Measurements from ENCODE around the gene GABRQ.
"Not testable (repeated sequence)": the region's sequence is repeated elsewhere in the genome, so short reads cannot be mapped to it uniquely, and the experiment has no call there.

GABRQ gene

GRCh38 chrX:152663086-152663485 lies 25.4 kb downstream of the GABRQ start:
- no peak for DNase-seq

DNA sequence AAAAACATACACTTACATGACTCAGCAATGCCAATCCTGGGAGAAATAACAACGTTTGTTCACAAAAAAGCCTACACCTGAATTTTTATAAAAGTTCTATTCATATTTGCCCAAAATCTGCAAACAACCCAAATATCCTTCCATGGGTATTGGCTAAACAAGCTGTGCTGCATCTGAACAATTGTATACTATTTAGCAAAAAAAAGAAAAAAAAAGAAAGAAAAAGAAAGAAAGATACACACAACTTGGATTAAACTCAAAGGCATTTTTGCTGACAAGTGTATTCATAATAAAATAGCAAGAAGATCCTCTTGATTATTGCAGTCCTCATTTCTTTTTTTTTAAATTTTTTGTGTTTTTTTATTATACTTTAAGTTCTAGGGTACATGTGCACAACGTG lies 36.4 kb downstream of the GABRQ start:
- no peak for DNase-seq

- not testable (repeated sequence) for DNase-seq
Measured at GRCh38 chrX:152674652-152675051, 37.0 kb downstream of the GABRQ start.

GRCh38 chrX:152681012-152681411 lies 43.3 kb downstream of the GABRQ start:
- DNase-seq: not testable (repeated sequence)

GRCh38 chrX:152697952-152698931 lies 60.5 kb downstream of the GABRQ start, which contains the start of gene MAGEA3:
Gene MAGEA3 (plus strand): TSS chrX:152698794. CDS start chrX:152700833, 2,039 bp downstream.
- DNase-seq: not testable (repeated sequence)

- not testable (repeated sequence) for DNase-seq
Measured at GRCh38 chrX:152700390-152700789, 62.7 kb downstream of the GABRQ start.

GRCh38 chrX:152706500-152706899 lies 68.8 kb downstream of the GABRQ start:
- not testable (repeated sequence) for DNase-seq
